GM23338 (cell line): Measurements from ENCODE around the gene FBN2. TPM values are rescaled to one million over a fixed set of nuclear protein-coding genes. Genes with fewer than 3 reads are reported as not detected.

Source experiments
- ATAC-seq: fragments of 200-7000 bp; cut with Tn5 transposase; 3 replicates; pipeline ENCODE4 v1.9.1; 2020
- DNase-seq: peaks from one replicate; pipeline ENCODE4 v3.0.0-alpha.2; 2015; ENCODE audit warnings: low spot score
- H2AFZ ChIP-seq: fragments of 200-600 bp; sonication (generic); 2 replicates; pipeline ENCODE4 v1.8.0; 2016; ENCODE audit warnings: antibody characterized with exemption, mild to moderate bottlenecking, moderate library complexity
- H3F3A ChIP-seq: fragments of 200-600 bp; sonication (generic); replicated peaks from 2 replicates; pipeline ENCODE4 v1.8.0; 2017; ENCODE audit warnings: antibody characterized with exemption, mixed run types, low read depth
- H3K27ac ChIP-seq: fragments of 200-600 bp; sonication (generic); 2 replicates; pipeline ENCODE4 v1.6.1; 2016; ENCODE audit warnings: low read depth
- H3K27me3 ChIP-seq: fragments of 200-600 bp; sonication (generic); 2 replicates; pipeline ENCODE4 v1.8.0; 2016; ENCODE audit warnings: mild to moderate bottlenecking, mixed run types, moderate library complexity; ENCODE audit not compliant: insufficient read depth
- H3K36me3 ChIP-seq: fragments of 200-600 bp; sonication (generic); 2 replicates; pipeline ENCODE4 v1.8.0; 2016; ENCODE audit warnings: mild to moderate bottlenecking; ENCODE audit not compliant: insufficient read depth
- H3K4me1 ChIP-seq: fragments of 200-600 bp; sonication (generic); 2 replicates; pipeline ENCODE4 v1.8.0; 2016; ENCODE audit warnings: mild to moderate bottlenecking, moderate library complexity; ENCODE audit not compliant: insufficient read depth
- H3K4me2 ChIP-seq: fragments of 200-600 bp; sonication (generic); 2 replicates; pipeline ENCODE4 v1.7.1; 2017; ENCODE audit warnings: mixed run types
- H3K4me3 ChIP-seq: fragments of 200-600 bp; sonication (generic); 2 replicates; pipeline ENCODE4 v1.6.1; 2016; ENCODE audit warnings: mixed run types
- H3K79me2 ChIP-seq: fragments of 200-600 bp; sonication (generic); replicated peaks from 2 replicates; pipeline ENCODE4 v1.8.0; 2017; ENCODE audit warnings: mild to moderate bottlenecking; ENCODE audit not compliant: insufficient read depth
- H3K9me2 ChIP-seq: fragments of 200-600 bp; sonication (generic); 2 replicates; pipeline ENCODE4 v1.8.0; 2017; ENCODE audit not compliant: insufficient read depth
- H4K20me1 ChIP-seq: fragments of 200-600 bp; sonication (generic); replicated peaks from 2 replicates; pipeline ENCODE4 v1.8.0; 2017; ENCODE audit warnings: mild to moderate bottlenecking; ENCODE audit not compliant: insufficient read depth
- H3K27ac Mint-ChIP-seq: 2 replicates; pipeline ENCODE4 v1.8.0; 2020; ENCODE audit warnings: inconsistent platforms, mild to moderate bottlenecking, moderate library complexity, mixed read lengths
- H3K27me3 Mint-ChIP-seq: 3 replicates; pipeline ENCODE4 v1.8.0; 2022; ENCODE audit warnings: low read depth, mild to moderate bottlenecking, moderate library complexity, mixed read lengths, inconsistent platforms; ENCODE audit not compliant: insufficient read depth, poor library complexity
- H3K36me3 Mint-ChIP-seq: 3 replicates; pipeline ENCODE4 v1.8.0; 2021; ENCODE audit warnings: low read depth, mild to moderate bottlenecking, inconsistent platforms, moderate library complexity, mixed read lengths
- H3K4me1 Mint-ChIP-seq: 3 replicates; pipeline ENCODE4 v1.8.0; 2020; ENCODE audit warnings: mild to moderate bottlenecking, inconsistent platforms, mixed read lengths
- H3K4me3 Mint-ChIP-seq: 3 replicates; pipeline ENCODE4 v1.8.0; 2021; ENCODE audit warnings: moderate library complexity, mild to moderate bottlenecking, inconsistent platforms, mixed read lengths
- H3K9me3 Mint-ChIP-seq: 3 replicates; pipeline ENCODE4 v1.8.0; 2020; ENCODE audit warnings: moderate library complexity, mild to moderate bottlenecking, inconsistent platforms, mixed read lengths
- CREB1 ChIP-seq: fragments of 250-450 bp; sonication (Bioruptor Pico); IDR thresholded peaks from 2 replicates; pipeline ENCODE4 v1.5.0; 2020; ENCODE audit warnings: low read depth, mild to moderate bottlenecking, moderate library complexity
- CTCF ChIP-seq, 2 experiments: fragments of 200-600 bp in 1 of 2; sonication (generic) in 1 of 2; conservative IDR thresholded peaks; 2 replicates each; pipeline versions ENCODE4 v1.5.1 to v1.6.1; 2016 to 2017; ENCODE audit warnings: antibody characterized with exemption in 2 of 2, low read depth in 2 of 2, mild to moderate bottlenecking in 2 of 2, moderate library complexity in 1 of 2
- ETS1 ChIP-seq: IDR thresholded peaks from 2 replicates; pipeline ENCODE4 v1.6.1; 2016; ENCODE audit warnings: antibody characterized with exemption
- EZH2 ChIP-seq: fragments of 200-600 bp; sonication (generic); IDR thresholded peaks from one replicate; pipeline ENCODE4 v1.8.0; 2017; ENCODE audit warnings: antibody characterized with exemption, mild to moderate bottlenecking, low read depth; ENCODE audit not compliant: unreplicated experiment
- EZH2phosphoT487 ChIP-seq: fragments of 200-600 bp; sonication (generic); IDR thresholded peaks from one replicate; pipeline ENCODE4 v1.8.1; 2018; ENCODE audit warnings: antibody characterized with exemption; ENCODE audit not compliant: unreplicated experiment
- JUNB ChIP-seq: IDR thresholded peaks from one replicate; pipeline ENCODE4 v1.6.1; 2016; ENCODE audit warnings: antibody characterized with exemption; ENCODE audit not compliant: unreplicated experiment
- NANOG ChIP-seq: IDR thresholded peaks from 2 replicates; pipeline ENCODE4 v1.6.1; 2016; ENCODE audit warnings: antibody characterized with exemption, borderline replicate concordance
- POLR2AphosphoS5 ChIP-seq: IDR thresholded peaks from 2 replicates; pipeline ENCODE4 v1.6.1; 2016; ENCODE audit warnings: antibody characterized with exemption, low read depth
- STAT1 ChIP-seq: IDR thresholded peaks from one replicate; pipeline ENCODE4 v1.6.1; 2016; ENCODE audit warnings: antibody characterized with exemption; ENCODE audit not compliant: unreplicated experiment
- ZNF114 ChIP-seq: fragments of 250-450 bp; sonication (Bioruptor Pico); IDR thresholded peaks from 2 replicates; pipeline ENCODE4 v1.5.0; 2020; ENCODE audit warnings: mild to moderate bottlenecking, moderate library complexity
- ZNF331 ChIP-seq: fragments of 250-450 bp; sonication (Bioruptor Pico); IDR thresholded peaks from 2 replicates; pipeline ENCODE4 v1.5.0; 2020; ENCODE audit warnings: low read depth, mild to moderate bottlenecking, moderate library complexity
- ZNF462 ChIP-seq: fragments of 250-450 bp; sonication (Bioruptor Pico); IDR thresholded peaks from 2 replicates; pipeline ENCODE4 v1.5.0; 2020; ENCODE audit warnings: mild to moderate bottlenecking, moderate library complexity
- polyA plus RNA-seq: library from polyadenylated mRNA; unstranded; fragments of >200 nt; fragmentation: Nextera tagmentation; extraction: Ambion mirVana; gene quantifications from 2 replicates; pipeline ENCODE4 v1.2.1, GENCODE V29; 2016
- total RNA-seq: library from RNA; depleted of rRNA; stranded (reverse); fragments of >200 nt; shearing (Covaris generic); gene quantifications from 2 replicates; pipeline ENCODE4 v1.2.3, GENCODE V29; 2014
- TF ChIP-seq, protein P1 (sequence below): IDR thresholded peaks from one replicate; pipeline ENCODE4 v1.6.1; 2018; ENCODE audit warnings: antibody characterized with exemption; ENCODE audit not compliant: unreplicated experiment

FBN2 gene
- total and polyA plus RNA-seq, 2 experiments from 2014 or later, result 2.6 to 13.6 TPM

- peaks cover 2% of the 10 kb centered on the region for H3K27me3 Mint-ChIP-seq
- H3K4me1 Mint-ChIP-seq, result peaks cover 14% of the 10 kb centered on the region
- H3K36me3 Mint-ChIP-seq, result no peaks in the 10 kb centered on the region
- ATAC-seq, result no peak
- Histone ChIP-seq H4K20me1 (no peaks in the 10 kb centered on the region), H3K36me3 (no peaks in the 10 kb centered on the region), H3K4me1 (0 out of 2 replicates have a peak, but pooled peaks cover 5% of the 10 kb centered on the region), H3F3A (no peaks in the 10 kb centered on the region), H3K4me2 (no peak overlapping the region), H3K27ac (no peak overlapping the region), H3K79me2 (no peaks in the 10 kb centered on the region), H3K9me2 (no peaks in the 10 kb centered on the region), H2AFZ (no peak overlapping the region), H3K27me3 (no peaks in the 10 kb centered on the region), H3K4me3 (no peak overlapping the region)
- no peak overlapping the region for H3K4me3 Mint-ChIP-seq
- no peaks in the 10 kb centered on the region for H3K9me3 Mint-ChIP-seq
- no peak for TF ChIP-seq EZH2phosphoT487
- TF ChIP-seq NANOG, result no peak
- TF ChIP-seq POLR2AphosphoS5, result no peak
- TF ChIP-seq STAT1, result no peak
- TF ChIP-seq ZNF462 (CRISPR knock-in tag), result no peak
- no peak for TF ChIP-seq JUNB
- TF ChIP-seq ETS1, result no peak
- TF ChIP-seq, protein P1, sequence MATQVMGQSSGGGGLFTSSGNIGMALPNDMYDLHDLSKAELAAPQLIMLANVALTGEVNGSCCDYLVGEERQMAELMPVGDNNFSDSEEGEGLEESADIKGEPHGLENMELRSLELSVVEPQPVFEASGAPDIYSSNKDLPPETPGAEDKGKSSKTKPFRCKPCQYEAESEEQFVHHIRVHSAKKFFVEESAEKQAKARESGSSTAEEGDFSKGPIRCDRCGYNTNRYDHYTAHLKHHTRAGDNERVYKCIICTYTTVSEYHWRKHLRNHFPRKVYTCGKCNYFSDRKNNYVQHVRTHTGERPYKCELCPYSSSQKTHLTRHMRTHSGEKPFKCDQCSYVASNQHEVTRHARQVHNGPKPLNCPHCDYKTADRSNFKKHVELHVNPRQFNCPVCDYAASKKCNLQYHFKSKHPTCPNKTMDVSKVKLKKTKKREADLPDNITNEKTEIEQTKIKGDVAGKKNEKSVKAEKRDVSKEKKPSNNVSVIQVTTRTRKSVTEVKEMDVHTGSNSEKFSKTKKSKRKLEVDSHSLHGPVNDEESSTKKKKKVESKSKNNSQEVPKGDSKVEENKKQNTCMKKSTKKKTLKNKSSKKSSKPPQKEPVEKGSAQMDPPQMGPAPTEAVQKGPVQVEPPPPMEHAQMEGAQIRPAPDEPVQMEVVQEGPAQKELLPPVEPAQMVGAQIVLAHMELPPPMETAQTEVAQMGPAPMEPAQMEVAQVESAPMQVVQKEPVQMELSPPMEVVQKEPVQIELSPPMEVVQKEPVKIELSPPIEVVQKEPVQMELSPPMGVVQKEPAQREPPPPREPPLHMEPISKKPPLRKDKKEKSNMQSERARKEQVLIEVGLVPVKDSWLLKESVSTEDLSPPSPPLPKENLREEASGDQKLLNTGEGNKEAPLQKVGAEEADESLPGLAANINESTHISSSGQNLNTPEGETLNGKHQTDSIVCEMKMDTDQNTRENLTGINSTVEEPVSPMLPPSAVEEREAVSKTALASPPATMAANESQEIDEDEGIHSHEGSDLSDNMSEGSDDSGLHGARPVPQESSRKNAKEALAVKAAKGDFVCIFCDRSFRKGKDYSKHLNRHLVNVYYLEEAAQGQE, result no peak
- no peak for TF ChIP-seq CREB1
- no peak for TF ChIP-seq EZH2
- no peak for TF ChIP-seq ZNF331 (CRISPR knock-in tag)
- no peak for TF ChIP-seq CTCF (conservative IDR thresholded peaks at IDR 0.05; ENCODE audit: low read depth in 2 of 2)
- TF ChIP-seq ZNF114 (CRISPR knock-in tag), result no peak
- no peak overlapping the region for H3K27ac Mint-ChIP-seq
- DNase-seq, result no peak
Observed at GRCh38 chr5:128234928-128235641, 303.0 kb downstream of the FBN2 start.
